ENCODE data around the gene VPS41. TPM values are rescaled to one million over a fixed set of nuclear protein-coding genes. Genes with fewer than 3 reads are reported as not detected.

VPS41 gene
- total RNA-seq, 1 donor from 2014 or later = 37.4 TPM

- DNase-seq = no peak
Observed at GRCh38 chr7:38830826-38831225, 78.2 kb downstream of the VPS41 start.

GRCh38 chr7:38829488-38830165 is 79.4 kb downstream of the VPS41 start:
- DNase-seq (no peak), ATAC-seq (ENCODE audit: poor library complexity) (no peak)
- intact Hi-C loops (cut with DNase I) = no loop called here

More at GRCh38 chr7:38830826-38831225, 78.2 kb downstream of the VPS41 start:
- ATAC-seq (ENCODE audit: poor library complexity) = no peak
- intact Hi-C loops (cut with DNase I) = no loop called here

GRCh38 chr7:38828026-38828425 is 81.0 kb downstream of the VPS41 start:
- DNase-seq (no peak), ATAC-seq (ENCODE audit: poor library complexity) (no peak)
- intact Hi-C loops (cut with DNase I) = no loop called here

GRCh38 chr7:38825721-38826440 is 83.1 kb downstream of the VPS41 start:
- ATAC-seq (ENCODE audit: poor library complexity) = peak; percentile 31
- DNase-seq = no peak
- intact Hi-C loops (cut with DNase I) = no loop called here

- ATAC-seq (ENCODE audit: poor library complexity) (no peak), DNase-seq (no peak)
- intact Hi-C loops (cut with DNase I) = no loop called here
Observed at GRCh38 chr7:38824948-38825347, 84.0 kb downstream of the VPS41 start.

GRCh38 chr7:38822549-38822948 is 86.4 kb downstream of the VPS41 start:
- ATAC-seq (ENCODE audit: poor library complexity) (no peak), DNase-seq (no peak)
- intact Hi-C loops (cut with DNase I) = no loop called here

- ATAC-seq (ENCODE audit: poor library complexity) = no peak
- DNase-seq = no peak
- intact Hi-C loops (cut with DNase I) = no loop called here
Observed at GRCh38 chr7:38820571-38820970, 88.4 kb downstream of the VPS41 start.

- intact Hi-C loops (cut with DNase I) = no loop called here
- DNase-seq (no peak), ATAC-seq (ENCODE audit: poor library complexity) (no peak)
Observed at GRCh38 chr7:38819463-38819862, 89.5 kb downstream of the VPS41 start.

- intact Hi-C loops (cut with DNase I) = no loop called here
- DNase-seq (no peak), ATAC-seq (ENCODE audit: poor library complexity) (no peak)
Observed at GRCh38 chr7:38817526-38817925, 91.5 kb downstream of the VPS41 start.

GRCh38 chr7:38813768-38814167 is 95.2 kb downstream of the VPS41 start:
- intact Hi-C loops (cut with DNase I) = no loop called here
- no peak for DNase-seq
- no peak for ATAC-seq (ENCODE audit: poor library complexity)

GRCh38 chr7:38806912-38807311 is 102.1 kb downstream of the VPS41 start:
- ATAC-seq (ENCODE audit: poor library complexity) = no peak
- intact Hi-C loops (cut with DNase I) = no loop called here
- DNase-seq = no peak

- no peak for ATAC-seq (ENCODE audit: poor library complexity)
- DNase-seq = no peak
- intact Hi-C loops (cut with DNase I) = no loop called here
Observed at GRCh38 chr7:38801786-38802185, 107.2 kb downstream of the VPS41 start.

- DNase-seq = no peak
- ATAC-seq (ENCODE audit: poor library complexity) = no peak
- intact Hi-C loops (cut with DNase I) = loop anchor here (2.0 kb wide), 1 partner anchor 666 kb away; no protein-coding TSS in a partner anchor
Observed at GRCh38 chr7:38798552-38799267, 110.3 kb downstream of the VPS41 start.

- no peak for ATAC-seq (ENCODE audit: poor library complexity)
- DNase-seq = no peak
- intact Hi-C loops (cut with DNase I) = loop anchor here (2.0 kb wide), 1 partner anchor 722 kb away; no protein-coding TSS in a partner anchor
Observed at GRCh38 chr7:38796626-38797501, 112.1 kb downstream of the VPS41 start.

GRCh38 chr7:38795593-38795992 is 113.4 kb downstream of the VPS41 start:
- intact Hi-C loops (cut with DNase I) = no loop called here
- DNase-seq (no peak), ATAC-seq (ENCODE audit: poor library complexity) (no peak)

GRCh38 chr7:38781991-38782390 is 127.0 kb downstream of the VPS41 start:
- DNase-seq = no peak
- intact Hi-C loops (cut with DNase I) = no loop called here
- no peak for ATAC-seq (ENCODE audit: poor library complexity)

- intact Hi-C loops (cut with DNase I) = no loop called here
- DNase-seq (no peak), ATAC-seq (ENCODE audit: poor library complexity) (no peak)
Observed at GRCh38 chr7:38777609-38778008, 131.4 kb downstream of the VPS41 start.

GRCh38 chr7:38775506-38776175 is 133.3 kb downstream of the VPS41 start:
- DNase-seq (no peak), ATAC-seq (ENCODE audit: poor library complexity) (no peak)
- intact Hi-C loops (cut with DNase I) = no loop called here

Data from Right ventricle myocardium superior (tissue), 1 donor.